ENCODE results near the gene ASS1. TPM values are rescaled to one million over a fixed set of nuclear protein-coding genes. Genes with fewer than 3 reads are reported as not detected.

The ASS1 gene
- total RNA-seq, 1 donor = 195 TPM

GRCh38 chr9:130443840-130444492, 795 bp upstream of the ASS1 start:
- no peak for DNase-seq (ENCODE audit: insufficient read length, low spot score, missing footprints)
- no peak overlapping the region for H2AFZ ChIP-seq (ENCODE audit: low read length)
- H3K4me2 ChIP-seq (ENCODE audit: insufficient read depth, low read length) = peak overlapping the region; percentile 88

GRCh38 chr9:130445268-130445983, 665 bp downstream of the ASS1 start:
- Histone ChIP-seq H3K4me1 (ENCODE audit: insufficient read depth, low read length) (peaks cover 26% of the 10 kb centered on the region), H3K4me2 (ENCODE audit: insufficient read depth, low read length) (peak overlapping the region; percentile 88), H3K79me2 (ENCODE audit: insufficient read depth, low read length) (peaks cover 16% of the 10 kb centered on the region), H3K27ac (ENCODE audit: low read depth, low read length) (peak overlapping the region; percentile 91), H2AFZ (ENCODE audit: low read length) (peak overlapping the region; percentile 73), H3K36me3 (ENCODE audit: insufficient read depth, low read length) (no peaks in the 10 kb centered on the region), H4K20me1 (ENCODE audit: insufficient read depth, low read length) (peaks cover 31% of the 10 kb centered on the region), H3K27me3 (ENCODE audit: insufficient read depth, low read length) (no peaks in the 10 kb centered on the region), H3K9me3 (ENCODE audit: low read depth, low read length) (peaks cover 4% of the 10 kb centered on the region), H3K4me3 (ENCODE audit: insufficient read depth, low read length) (peak overlapping the region; percentile 77)
- DNase-seq (ENCODE audit: insufficient read length, low spot score, missing footprints) = peak; percentile 95
- TF ChIP-seq CTCF (IDR thresholded peaks at IDR 0.05; ENCODE audit: extremely low read depth, low read depth, low read length) = no peak

More at GRCh38 chr9:130443840-130444492, 795 bp upstream of the ASS1 start:
- peaks cover 26% of the 10 kb centered on the region for H3K4me1 ChIP-seq (ENCODE audit: insufficient read depth, low read length)
- peak overlapping the region; percentile 77 for H3K4me3 ChIP-seq (ENCODE audit: insufficient read depth, low read length)
- peaks cover 14% of the 10 kb centered on the region for H3K79me2 ChIP-seq (ENCODE audit: insufficient read depth, low read length)
- TF ChIP-seq CTCF (IDR thresholded peaks at IDR 0.05; ENCODE audit: extremely low read depth, low read depth, low read length) = no peak
- no peak overlapping the region for H3K27ac ChIP-seq (ENCODE audit: low read depth, low read length)
- no peaks in the 10 kb centered on the region for H3K27me3 ChIP-seq (ENCODE audit: insufficient read depth, low read length)
- H3K36me3 ChIP-seq (ENCODE audit: insufficient read depth, low read length) = no peaks in the 10 kb centered on the region
- H3K9me3 ChIP-seq (ENCODE audit: low read depth, low read length) = peaks cover 4% of the 10 kb centered on the region
- H4K20me1 ChIP-seq (ENCODE audit: insufficient read depth, low read length) = peaks cover 19% of the 10 kb centered on the region

- peak overlapping the region; percentile 91 for H3K27ac ChIP-seq (ENCODE audit: low read depth, low read length)
- no peaks in the 10 kb centered on the region for H3K9me3 ChIP-seq (ENCODE audit: low read depth, low read length)
- no peaks in the 10 kb centered on the region for H3K36me3 ChIP-seq (ENCODE audit: insufficient read depth, low read length)
- peaks cover 30% of the 10 kb centered on the region for H3K4me1 ChIP-seq (ENCODE audit: insufficient read depth, low read length)
- peak overlapping the region; percentile 77 for H3K4me3 ChIP-seq (ENCODE audit: insufficient read depth, low read length)
- peak; percentile 99 for DNase-seq (ENCODE audit: insufficient read length, low spot score, missing footprints)
- TF ChIP-seq CTCF (IDR thresholded peaks at IDR 0.05; ENCODE audit: extremely low read depth, low read depth, low read length) = no peak
- peak overlapping the region; percentile 88 for H3K4me2 ChIP-seq (ENCODE audit: insufficient read depth, low read length)
- H3K79me2 ChIP-seq (ENCODE audit: insufficient read depth, low read length) = peaks cover 16% of the 10 kb centered on the region
- H2AFZ ChIP-seq (ENCODE audit: low read length) = peak overlapping the region; percentile 73
- peaks cover 39% of the 10 kb centered on the region for H4K20me1 ChIP-seq (ENCODE audit: insufficient read depth, low read length)
- no peaks in the 10 kb centered on the region for H3K27me3 ChIP-seq (ENCODE audit: insufficient read depth, low read length)
These were observed 1.5 kb downstream of the ASS1 start for GRCh38 chr9:130446101-130446861.

Data from osteoblast (primary cell).